Measurements from ENCODE around the gene CCDC88A. TPM values are rescaled to one million over a fixed set of nuclear protein-coding genes. Genes with fewer than 3 reads are reported as not detected.

Gene CCDC88A
- polyA plus RNA-seq, 1 of the 3 experiments (the other 2 are of a cell fraction): 7.0 TPM

DNA sequence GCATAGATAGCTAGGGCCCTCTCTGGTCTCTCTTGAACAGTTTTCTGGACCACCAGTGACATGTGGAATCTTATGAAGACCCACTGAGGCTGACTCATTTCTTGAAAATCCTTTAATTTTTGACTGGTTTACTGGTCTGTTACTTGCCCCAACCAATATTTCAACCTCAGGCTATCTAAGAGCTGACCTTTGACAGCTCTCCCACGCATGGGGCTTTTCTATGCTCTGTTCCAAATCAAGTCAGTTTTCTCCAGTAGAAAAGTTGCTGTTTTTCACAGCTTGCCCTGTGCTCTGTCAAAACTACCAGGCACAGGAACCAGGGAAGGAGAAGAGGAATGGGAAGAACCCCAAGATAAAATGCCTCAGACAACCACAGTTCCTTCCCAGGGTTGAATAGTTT lies 104.7 kb downstream of the CCDC88A start:
- Histone ChIP-seq H3K9ac (no peak overlapping the region), H3K4me1 (ENCODE audit: control insufficient read depth in 1 of 2, insufficient read depth in 2 of 2, low read depth in 1 of 2, low read length in 1 of 2) (peaks cover 0 to 8% of the 10 kb centered on the region in 2 experiments; a peak in 2 of 4 replicates), H3K79me2 (ENCODE audit: insufficient read depth) (no peaks in the 10 kb centered on the region), H4K20me1 (ENCODE audit: insufficient read depth) (no peaks in the 10 kb centered on the region), H3K9me2 (no peaks in the 10 kb centered on the region), H3K4me3 (ENCODE audit: low read depth in 2 of 2, low read length in 1 of 2) (no peak overlapping the region), H2AFZ (ENCODE audit: low read depth) (no peak overlapping the region), H3K27me3 (ENCODE audit: insufficient read depth) (no peaks in the 10 kb centered on the region), H3K9me3 (no peaks in the 10 kb centered on the region), H3K36me3 (replicated peaks in 1 of 2; ENCODE audit: control insufficient read depth in 1 of 2, insufficient read depth in 2 of 2, low read length in 1 of 2) (peaks cover 54 to 64% of the 10 kb centered on the region in 2 experiments), H3K4me2 (no peak overlapping the region), H3F3A (replicated peaks; ENCODE audit: insufficient read depth) (peaks cover 8% of the 10 kb centered on the region), H3K27ac (ENCODE audit: low read depth in 2 of 2, low read length in 1 of 2) (no peak overlapping the region)
- CTCF ChIA-PET: interaction anchor here (0.8 to 1.7 kb wide), 3 partner anchors 11 to 69 kb away, joined by 3 to 5 read pairs (median 4); no protein-coding TSS in a partner anchor
- POLR2A ChIA-PET: no interaction called here
- TF ChIP-seq NFIC (IDR thresholded peaks at IDR 0.05; ENCODE audit: borderline replicate concordance) (no peak), RXRA (IDR thresholded peaks at IDR 0.05; ENCODE audit: borderline replicate concordance, low read depth) (no peak), GABPA (IDR thresholded peaks at IDR 0.05; ENCODE audit: low read depth) (no peak)
- TF ChIP-seq, protein P1, sequence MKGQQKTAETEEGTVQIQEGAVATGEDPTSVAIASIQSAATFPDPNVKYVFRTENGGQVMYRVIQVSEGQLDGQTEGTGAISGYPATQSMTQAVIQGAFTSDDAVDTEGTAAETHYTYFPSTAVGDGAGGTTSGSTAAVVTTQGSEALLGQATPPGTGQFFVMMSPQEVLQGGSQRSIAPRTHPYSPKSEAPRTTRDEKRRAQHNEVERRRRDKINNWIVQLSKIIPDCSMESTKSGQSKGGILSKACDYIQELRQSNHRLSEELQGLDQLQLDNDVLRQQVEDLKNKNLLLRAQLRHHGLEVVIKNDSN (IDR thresholded peaks at IDR 0.05; ENCODE audit: borderline replicate concordance, low read depth): no peak
- DNase-seq: no peak
- WGBS (ENCODE audit: low lambda C conversion rate): 100% methylated on average over 1 of the region's 1 CpG

DNA sequence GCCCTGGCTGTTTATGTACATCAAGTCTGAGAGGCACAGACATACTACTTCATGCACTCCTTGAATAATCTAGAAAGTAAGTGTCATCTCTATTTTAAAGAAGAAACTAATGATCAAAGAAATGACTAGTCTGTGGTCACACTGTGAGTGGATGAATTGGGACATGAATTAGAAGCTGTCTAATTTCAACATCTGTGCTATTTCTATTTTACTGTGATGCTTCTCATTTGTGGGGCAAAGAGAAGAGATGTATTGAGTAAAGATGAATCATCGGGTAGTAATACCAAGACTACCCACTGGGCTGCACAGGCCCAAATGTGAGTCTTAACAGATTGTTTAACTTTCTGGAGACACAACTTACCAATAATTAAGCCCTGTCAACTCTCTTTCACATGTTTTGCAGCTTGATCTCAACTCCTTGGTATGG lies 108.2 kb downstream of the CCDC88A start:
- no peak overlapping the region for H3K27ac ChIP-seq (ENCODE audit: low read depth in 2 of 2, low read length in 1 of 2)
- peaks cover 39 to 41% of the 10 kb centered on the region in 2 experiments for H3K36me3 ChIP-seq (replicated peaks in 1 of 2; ENCODE audit: control insufficient read depth in 1 of 2, insufficient read depth in 2 of 2, low read length in 1 of 2)
- H3K27me3 ChIP-seq (ENCODE audit: insufficient read depth): no peaks in the 10 kb centered on the region
- peak; percentile 39; the same call in 1 of the 2 replicates for TF ChIP-seq TCF12 (IDR thresholded peaks at IDR 0.05)
- TF ChIP-seq, protein P2, sequence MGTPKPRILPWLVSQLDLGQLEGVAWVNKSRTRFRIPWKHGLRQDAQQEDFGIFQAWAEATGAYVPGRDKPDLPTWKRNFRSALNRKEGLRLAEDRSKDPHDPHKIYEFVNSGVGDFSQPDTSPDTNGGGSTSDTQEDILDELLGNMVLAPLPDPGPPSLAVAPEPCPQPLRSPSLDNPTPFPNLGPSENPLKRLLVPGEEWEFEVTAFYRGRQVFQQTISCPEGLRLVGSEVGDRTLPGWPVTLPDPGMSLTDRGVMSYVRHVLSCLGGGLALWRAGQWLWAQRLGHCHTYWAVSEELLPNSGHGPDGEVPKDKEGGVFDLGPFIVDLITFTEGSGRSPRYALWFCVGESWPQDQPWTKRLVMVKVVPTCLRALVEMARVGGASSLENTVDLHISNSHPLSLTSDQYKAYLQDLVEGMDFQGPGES (IDR thresholded peaks at IDR 0.05; ENCODE audit: low read depth, low read length): no peak
- no peak for TF ChIP-seq MXI1 (IDR thresholded peaks at IDR 0.05; ENCODE audit: low read depth, low read length)
- TF ChIP-seq, protein P3, sequence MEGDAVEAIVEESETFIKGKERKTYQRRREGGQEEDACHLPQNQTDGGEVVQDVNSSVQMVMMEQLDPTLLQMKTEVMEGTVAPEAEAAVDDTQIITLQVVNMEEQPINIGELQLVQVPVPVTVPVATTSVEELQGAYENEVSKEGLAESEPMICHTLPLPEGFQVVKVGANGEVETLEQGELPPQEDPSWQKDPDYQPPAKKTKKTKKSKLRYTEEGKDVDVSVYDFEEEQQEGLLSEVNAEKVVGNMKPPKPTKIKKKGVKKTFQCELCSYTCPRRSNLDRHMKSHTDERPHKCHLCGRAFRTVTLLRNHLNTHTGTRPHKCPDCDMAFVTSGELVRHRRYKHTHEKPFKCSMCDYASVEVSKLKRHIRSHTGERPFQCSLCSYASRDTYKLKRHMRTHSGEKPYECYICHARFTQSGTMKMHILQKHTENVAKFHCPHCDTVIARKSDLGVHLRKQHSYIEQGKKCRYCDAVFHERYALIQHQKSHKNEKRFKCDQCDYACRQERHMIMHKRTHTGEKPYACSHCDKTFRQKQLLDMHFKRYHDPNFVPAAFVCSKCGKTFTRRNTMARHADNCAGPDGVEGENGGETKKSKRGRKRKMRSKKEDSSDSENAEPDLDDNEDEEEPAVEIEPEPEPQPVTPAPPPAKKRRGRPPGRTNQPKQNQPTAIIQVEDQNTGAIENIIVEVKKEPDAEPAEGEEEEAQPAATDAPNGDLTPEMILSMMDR (IDR thresholded peaks at IDR 0.05): peak; percentile 44; the same call in 1 of the 2 replicates
- TF ChIP-seq, protein P4, sequence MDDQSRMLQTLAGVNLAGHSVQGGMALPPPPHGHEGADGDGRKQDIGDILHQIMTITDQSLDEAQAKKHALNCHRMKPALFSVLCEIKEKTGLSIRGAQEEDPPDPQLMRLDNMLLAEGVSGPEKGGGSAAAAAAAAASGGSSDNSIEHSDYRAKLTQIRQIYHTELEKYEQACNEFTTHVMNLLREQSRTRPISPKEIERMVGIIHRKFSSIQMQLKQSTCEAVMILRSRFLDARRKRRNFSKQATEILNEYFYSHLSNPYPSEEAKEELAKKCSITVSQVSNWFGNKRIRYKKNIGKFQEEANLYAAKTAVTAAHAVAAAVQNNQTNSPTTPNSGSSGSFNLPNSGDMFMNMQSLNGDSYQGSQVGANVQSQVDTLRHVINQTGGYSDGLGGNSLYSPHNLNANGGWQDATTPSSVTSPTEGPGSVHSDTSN (IDR thresholded peaks at IDR 0.05): peak; percentile 16; the same call in 1 of the 2 replicates
- TF ChIP-seq, protein P5, sequence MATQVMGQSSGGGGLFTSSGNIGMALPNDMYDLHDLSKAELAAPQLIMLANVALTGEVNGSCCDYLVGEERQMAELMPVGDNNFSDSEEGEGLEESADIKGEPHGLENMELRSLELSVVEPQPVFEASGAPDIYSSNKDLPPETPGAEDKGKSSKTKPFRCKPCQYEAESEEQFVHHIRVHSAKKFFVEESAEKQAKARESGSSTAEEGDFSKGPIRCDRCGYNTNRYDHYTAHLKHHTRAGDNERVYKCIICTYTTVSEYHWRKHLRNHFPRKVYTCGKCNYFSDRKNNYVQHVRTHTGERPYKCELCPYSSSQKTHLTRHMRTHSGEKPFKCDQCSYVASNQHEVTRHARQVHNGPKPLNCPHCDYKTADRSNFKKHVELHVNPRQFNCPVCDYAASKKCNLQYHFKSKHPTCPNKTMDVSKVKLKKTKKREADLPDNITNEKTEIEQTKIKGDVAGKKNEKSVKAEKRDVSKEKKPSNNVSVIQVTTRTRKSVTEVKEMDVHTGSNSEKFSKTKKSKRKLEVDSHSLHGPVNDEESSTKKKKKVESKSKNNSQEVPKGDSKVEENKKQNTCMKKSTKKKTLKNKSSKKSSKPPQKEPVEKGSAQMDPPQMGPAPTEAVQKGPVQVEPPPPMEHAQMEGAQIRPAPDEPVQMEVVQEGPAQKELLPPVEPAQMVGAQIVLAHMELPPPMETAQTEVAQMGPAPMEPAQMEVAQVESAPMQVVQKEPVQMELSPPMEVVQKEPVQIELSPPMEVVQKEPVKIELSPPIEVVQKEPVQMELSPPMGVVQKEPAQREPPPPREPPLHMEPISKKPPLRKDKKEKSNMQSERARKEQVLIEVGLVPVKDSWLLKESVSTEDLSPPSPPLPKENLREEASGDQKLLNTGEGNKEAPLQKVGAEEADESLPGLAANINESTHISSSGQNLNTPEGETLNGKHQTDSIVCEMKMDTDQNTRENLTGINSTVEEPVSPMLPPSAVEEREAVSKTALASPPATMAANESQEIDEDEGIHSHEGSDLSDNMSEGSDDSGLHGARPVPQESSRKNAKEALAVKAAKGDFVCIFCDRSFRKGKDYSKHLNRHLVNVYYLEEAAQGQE (IDR thresholded peaks at IDR 0.05; ENCODE audit: low read depth, low read length): no peak
- TF ChIP-seq FOSL2 (IDR thresholded peaks at IDR 0.05; ENCODE audit: borderline replicate concordance, low read depth): no peak; the same call in 1 of the 2 replicates
- TF ChIP-seq RXRA (IDR thresholded peaks at IDR 0.05; ENCODE audit: borderline replicate concordance, low read depth): no peak
- no peak for TF ChIP-seq NFIC (IDR thresholded peaks at IDR 0.05; ENCODE audit: borderline replicate concordance)
- TF ChIP-seq FOXM1 (IDR thresholded peaks at IDR 0.05; ENCODE audit: low read depth): no peak
- peaks cover 0 to 15% of the 10 kb centered on the region in 2 experiments; a peak in 3 of 4 replicates for H3K4me1 ChIP-seq (ENCODE audit: control insufficient read depth in 1 of 2, insufficient read depth in 2 of 2, low read depth in 1 of 2, low read length in 1 of 2)
- no peaks in the 10 kb centered on the region for H3K9me2 ChIP-seq
- H3F3A ChIP-seq (replicated peaks; ENCODE audit: insufficient read depth): peaks cover 6% of the 10 kb centered on the region
- no peak overlapping the region for H3K9ac ChIP-seq
- H2AFZ ChIP-seq (ENCODE audit: low read depth): no peak overlapping the region
- no peak overlapping the region for H3K4me2 ChIP-seq
- DNase-seq: no peak
- H4K20me1 ChIP-seq (ENCODE audit: insufficient read depth): no peaks in the 10 kb centered on the region
- no peak overlapping the region for H3K4me3 ChIP-seq (ENCODE audit: low read depth in 2 of 2, low read length in 1 of 2)
- H3K79me2 ChIP-seq (ENCODE audit: insufficient read depth): no peaks in the 10 kb centered on the region
- H3K9me3 ChIP-seq: no peaks in the 10 kb centered on the region
- POLR2A ChIA-PET: no interaction called here
- WGBS (ENCODE audit: low lambda C conversion rate): 67% methylated on average over 1 of the region's 1 CpG
- CTCF ChIA-PET: no interaction called here
